ENCODE measurements around the gene SEC24D.

Gene SEC24D

DNA sequence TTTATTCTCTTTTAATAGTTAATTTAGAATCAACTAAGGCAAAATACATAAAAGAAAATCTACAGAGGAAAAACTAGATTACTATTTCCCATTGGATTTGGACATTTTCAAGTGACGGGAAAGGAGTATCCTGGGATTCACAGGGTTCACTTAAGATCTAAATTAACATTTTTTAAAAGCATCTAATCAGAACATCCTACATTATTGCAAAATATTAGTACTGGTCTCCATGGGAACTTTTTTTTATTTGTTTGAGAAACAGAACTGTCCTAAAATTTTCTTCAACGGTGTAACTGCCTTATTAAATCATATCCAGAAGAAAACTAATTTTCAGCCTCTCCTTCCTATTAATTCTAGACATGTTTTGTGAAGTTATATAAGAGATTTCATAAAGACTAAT lies 81.0 kb downstream of the SEC24D start:
- DNase-seq (ENCODE audit: low read depth, low spot score) = no peak
- WGBS (ENCODE audit: insufficient coverage, insufficient read length) = no CpG with 5 or more reads among the region's 2 CpGs
- H3K27ac ChIP-seq (ENCODE audit: low read length) = no peak overlapping the region
- H3K36me3 ChIP-seq (ENCODE audit: control insufficient read depth, insufficient read depth, low read length) = peaks cover 4% of the 10 kb centered on the region; the same call in 1 of the 2 replicates
- no peaks in the 10 kb centered on the region for H3K27me3 ChIP-seq (ENCODE audit: control insufficient read depth, insufficient read depth, low read length)
- H3K4me3 ChIP-seq (ENCODE audit: low read length) = no peak overlapping the region
- H3K4me1 ChIP-seq (ENCODE audit: control insufficient read depth, insufficient read depth, low read length) = no peaks in the 10 kb centered on the region
- H3K9me3 ChIP-seq (ENCODE audit: control insufficient read depth, insufficient read depth, low read length) = no peaks in the 10 kb centered on the region

- no CpG with 5 or more reads among the region's 1 CpG for WGBS (ENCODE audit: insufficient coverage, insufficient read length)
- no peak overlapping the region for H3K27ac ChIP-seq (ENCODE audit: low read length)
- DNase-seq (ENCODE audit: low read depth, low spot score) = no peak
Measured at GRCh38 chr4:118753685-118754084, 82.2 kb downstream of the SEC24D start.

DNA sequence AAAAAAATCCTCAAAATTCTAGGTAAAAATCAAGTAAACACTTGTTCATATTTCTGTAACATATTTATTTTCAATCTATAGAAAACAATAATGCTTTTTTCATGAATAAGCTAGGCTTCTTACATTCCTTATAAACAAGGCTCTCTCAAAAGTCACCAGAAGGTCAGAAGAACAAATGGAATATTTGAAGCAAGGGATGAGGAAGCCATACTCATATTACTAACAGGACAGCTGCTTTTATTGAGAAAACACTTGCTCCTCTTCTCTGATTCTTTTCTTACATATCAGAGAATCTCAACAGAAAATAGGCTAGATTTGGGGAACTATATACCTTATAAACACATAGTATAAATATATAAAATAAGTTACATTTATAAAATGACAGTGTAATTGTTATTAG lies 82.8 kb downstream of the SEC24D start:
- Histone ChIP-seq H3K27me3 (ENCODE audit: control insufficient read depth, insufficient read depth, low read length) (no peaks in the 10 kb centered on the region), H3K9me3 (ENCODE audit: control insufficient read depth, insufficient read depth, low read length) (no peaks in the 10 kb centered on the region), H3K27ac (ENCODE audit: low read length) (no peak overlapping the region), H3K4me1 (ENCODE audit: control insufficient read depth, insufficient read depth, low read length) (no peaks in the 10 kb centered on the region), H3K4me3 (ENCODE audit: low read length) (no peak overlapping the region), H3K36me3 (ENCODE audit: control insufficient read depth, insufficient read depth, low read length) (peaks cover 4% of the 10 kb centered on the region; the same call in 1 of the 2 replicates)
- no peak for DNase-seq (ENCODE audit: low read depth, low spot score)

More at GRCh38 chr4:118753685-118754084, 82.2 kb downstream of the SEC24D start:
- H3K27me3 ChIP-seq (ENCODE audit: control insufficient read depth, insufficient read depth, low read length) = no peaks in the 10 kb centered on the region
- no peaks in the 10 kb centered on the region for H3K9me3 ChIP-seq (ENCODE audit: control insufficient read depth, insufficient read depth, low read length)
- H3K4me3 ChIP-seq (ENCODE audit: low read length) = no peak overlapping the region
- no peaks in the 10 kb centered on the region for H3K4me1 ChIP-seq (ENCODE audit: control insufficient read depth, insufficient read depth, low read length)
- peaks cover 4% of the 10 kb centered on the region; the same call in 1 of the 2 replicates for H3K36me3 ChIP-seq (ENCODE audit: control insufficient read depth, insufficient read depth, low read length)

DNA sequence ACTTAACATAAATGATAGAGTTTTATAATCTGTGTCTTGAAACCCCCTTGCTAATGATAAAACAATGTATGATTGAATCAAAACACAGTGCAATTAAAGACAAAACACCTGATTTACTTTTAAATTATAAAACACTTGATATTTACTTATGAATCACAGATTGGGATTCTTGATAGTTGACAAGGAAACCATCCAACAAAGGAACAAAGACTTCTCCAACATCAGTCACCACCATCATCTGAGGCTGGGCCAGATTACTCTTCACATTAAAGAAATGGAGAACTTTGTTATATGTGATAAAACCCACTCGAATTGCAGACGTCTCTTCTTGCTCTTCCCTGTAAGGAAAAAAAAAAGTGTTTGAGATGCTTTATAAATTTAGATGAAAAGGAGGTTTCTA lies 83.4 kb downstream of the SEC24D start:
- no CpG with 5 or more reads among the region's 2 CpGs for WGBS (ENCODE audit: insufficient coverage, insufficient read length)
- Histone ChIP-seq H3K36me3 (ENCODE audit: control insufficient read depth, insufficient read depth, low read length) (peaks cover 4% of the 10 kb centered on the region; the same call in 1 of the 2 replicates), H3K27me3 (ENCODE audit: control insufficient read depth, insufficient read depth, low read length) (no peaks in the 10 kb centered on the region), H3K27ac (ENCODE audit: low read length) (no peak overlapping the region), H3K4me1 (ENCODE audit: control insufficient read depth, insufficient read depth, low read length) (no peaks in the 10 kb centered on the region), H3K9me3 (ENCODE audit: control insufficient read depth, insufficient read depth, low read length) (no peaks in the 10 kb centered on the region), H3K4me3 (ENCODE audit: low read length) (no peak overlapping the region)
- DNase-seq (ENCODE audit: low read depth, low spot score) = no peak

DNA sequence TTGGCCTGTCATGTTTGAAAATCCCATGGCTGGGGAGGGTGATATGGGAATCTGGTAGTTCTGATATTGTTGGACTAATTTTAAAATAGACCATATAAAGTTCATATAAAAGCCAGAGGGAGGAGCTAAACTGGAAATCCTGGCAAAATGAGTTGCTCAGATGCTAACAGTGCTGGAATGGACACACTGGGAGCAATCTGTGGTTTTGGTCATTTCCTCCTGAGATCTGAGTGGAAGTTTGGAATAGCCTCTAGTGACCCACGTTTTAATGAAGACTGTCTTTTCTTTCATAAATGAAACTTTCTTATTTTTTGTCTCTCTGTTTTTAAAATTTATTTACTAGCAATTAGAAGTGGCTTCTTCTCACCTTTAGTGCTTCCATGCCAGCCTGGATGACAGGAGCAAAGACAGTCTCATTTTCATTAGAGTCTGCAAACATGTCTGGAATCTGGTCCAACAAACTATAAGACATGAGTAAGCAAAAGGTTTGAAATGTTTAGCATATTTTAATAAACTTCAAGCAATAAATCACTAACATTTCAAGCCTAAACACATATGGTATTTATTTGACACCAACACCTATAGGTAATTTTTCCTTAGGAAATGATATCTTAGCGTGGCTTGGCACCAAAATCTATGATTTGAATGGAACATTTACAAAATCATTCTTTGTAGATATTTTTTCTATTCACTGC lies 84.2 kb downstream of the SEC24D start:
- Histone ChIP-seq H3K9me3 (ENCODE audit: control insufficient read depth, insufficient read depth, low read length) (no peaks in the 10 kb centered on the region), H3K36me3 (ENCODE audit: control insufficient read depth, insufficient read depth, low read length) (peaks cover 4% of the 10 kb centered on the region; the same call in 1 of the 2 replicates), H3K27me3 (ENCODE audit: control insufficient read depth, insufficient read depth, low read length) (no peaks in the 10 kb centered on the region), H3K4me3 (ENCODE audit: low read length) (no peak overlapping the region), H3K4me1 (ENCODE audit: control insufficient read depth, insufficient read depth, low read length) (no peaks in the 10 kb centered on the region), H3K27ac (ENCODE audit: low read length) (no peak overlapping the region)
- DNase-seq (ENCODE audit: low read depth, low spot score) = no peak
- no CpG with 5 or more reads among the region's 2 CpGs for whole genome bisulfite sequencing (ENCODE audit: insufficient coverage, insufficient read length)

DNA sequence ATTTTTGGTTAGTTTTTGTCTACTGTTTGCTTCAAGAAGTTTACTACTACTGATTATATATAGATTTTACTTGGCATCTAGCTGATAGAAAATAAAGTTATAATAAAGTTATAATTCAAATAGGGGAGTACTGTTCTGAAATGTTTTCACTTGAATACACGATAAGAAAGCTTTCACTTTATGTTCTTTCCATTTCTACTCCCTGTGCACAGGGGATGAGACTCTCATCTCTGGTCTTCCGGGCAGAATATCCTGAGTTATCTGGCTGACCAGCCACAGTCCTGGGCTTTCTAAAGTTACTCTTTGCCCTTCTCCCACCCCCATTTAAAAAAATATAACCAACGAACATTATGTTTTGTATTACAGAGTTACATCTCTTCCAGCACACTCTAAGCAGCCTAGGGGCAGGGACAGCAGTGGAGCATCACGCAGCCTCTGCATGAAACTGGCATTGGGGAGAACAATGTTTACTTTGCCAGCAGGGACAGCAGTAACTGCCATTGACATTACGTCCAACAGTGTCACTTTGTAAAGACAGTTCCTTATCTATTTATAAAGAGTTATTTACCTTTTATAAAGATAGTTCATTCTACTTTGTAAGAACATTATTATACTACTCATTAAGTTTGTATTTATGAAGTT lies 86.5 kb downstream of the SEC24D start:
- Histone ChIP-seq H3K4me1 (ENCODE audit: control insufficient read depth, insufficient read depth, low read length) (no peaks in the 10 kb centered on the region), H3K36me3 (ENCODE audit: control insufficient read depth, insufficient read depth, low read length) (peaks cover 4% of the 10 kb centered on the region; the same call in 1 of the 2 replicates), H3K27me3 (ENCODE audit: control insufficient read depth, insufficient read depth, low read length) (no peaks in the 10 kb centered on the region), H3K4me3 (ENCODE audit: low read length) (no peak overlapping the region), H3K9me3 (ENCODE audit: control insufficient read depth, insufficient read depth, low read length) (no peaks in the 10 kb centered on the region), H3K27ac (ENCODE audit: low read length) (no peak overlapping the region)
- WGBS (ENCODE audit: insufficient coverage, insufficient read length) = no CpG with 5 or more reads among the region's 5 CpGs
- no peak for DNase-seq (ENCODE audit: low read depth, low spot score)

DNA sequence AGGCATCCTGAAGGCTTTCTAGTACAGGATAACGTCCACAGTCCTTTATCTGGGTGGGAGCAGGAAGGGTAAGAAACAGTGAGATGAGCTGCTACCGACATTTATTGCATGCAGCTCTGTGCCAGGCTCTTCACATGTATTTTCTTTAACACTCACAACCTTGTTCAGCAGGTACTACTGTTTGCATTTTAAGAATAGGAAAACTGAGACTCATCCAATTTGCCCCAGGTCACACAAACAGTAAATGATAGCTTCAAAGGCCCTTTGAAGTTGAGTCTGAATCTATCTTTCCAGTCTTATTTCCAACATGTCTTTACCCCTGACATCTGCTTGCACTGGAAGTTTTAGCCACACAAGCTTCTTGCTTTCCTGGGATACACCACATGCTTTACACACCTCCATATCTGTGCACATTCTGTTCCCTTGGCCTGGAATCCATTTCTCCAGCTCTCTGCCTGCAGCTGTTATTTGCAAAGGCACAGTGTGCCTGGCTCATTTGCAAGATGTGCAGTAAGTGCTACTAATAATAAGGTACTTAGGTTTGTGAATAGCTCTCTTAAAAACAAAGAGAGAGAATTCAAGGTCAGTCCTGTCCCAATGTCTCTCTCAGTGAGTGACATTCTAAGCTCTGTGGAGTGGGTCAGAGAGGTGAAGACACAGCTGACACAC lies 89.5 kb downstream of the SEC24D start:
- no CpG with 5 or more reads among the region's 2 CpGs for WGBS (ENCODE audit: insufficient coverage, insufficient read length)

GRCh38 chr4:118745357-118745756 lies 90.6 kb downstream of the SEC24D start:
- Histone ChIP-seq H3K27me3 (ENCODE audit: control insufficient read depth, insufficient read depth, low read length) (no peaks in the 10 kb centered on the region), H3K27ac (ENCODE audit: low read length) (no peak overlapping the region), H3K4me1 (ENCODE audit: control insufficient read depth, insufficient read depth, low read length) (no peaks in the 10 kb centered on the region), H3K9me3 (ENCODE audit: control insufficient read depth, insufficient read depth, low read length) (no peaks in the 10 kb centered on the region), H3K36me3 (ENCODE audit: control insufficient read depth, insufficient read depth, low read length) (peaks cover 3% of the 10 kb centered on the region; the same call in 1 of the 2 replicates), H3K4me3 (ENCODE audit: low read length) (no peak overlapping the region)
- no peak for DNase-seq (ENCODE audit: low read depth, low spot score)
- no CpG with 5 or more reads among the region's 3 CpGs for WGBS (ENCODE audit: insufficient coverage, insufficient read length)

More for the DNA sequence above, 89.5 kb downstream of the SEC24D start:
- DNase-seq (ENCODE audit: low read depth, low spot score) = no peak
- H3K27ac ChIP-seq (ENCODE audit: low read length) = no peak overlapping the region
- no peak overlapping the region for H3K4me3 ChIP-seq (ENCODE audit: low read length)
- no peaks in the 10 kb centered on the region for H3K27me3 ChIP-seq (ENCODE audit: control insufficient read depth, insufficient read depth, low read length)
- no peaks in the 10 kb centered on the region for H3K4me1 ChIP-seq (ENCODE audit: control insufficient read depth, insufficient read depth, low read length)
- no peaks in the 10 kb centered on the region for H3K9me3 ChIP-seq (ENCODE audit: control insufficient read depth, insufficient read depth, low read length)
- H3K36me3 ChIP-seq (ENCODE audit: control insufficient read depth, insufficient read depth, low read length) = peaks cover under 1% of the 10 kb centered on the region; the same call in 1 of the 2 replicates

- DNase-seq (ENCODE audit: low read depth, low spot score) = no peak
Measured at GRCh38 chr4:118743867-118744266, 92.1 kb downstream of the SEC24D start.

DNA sequence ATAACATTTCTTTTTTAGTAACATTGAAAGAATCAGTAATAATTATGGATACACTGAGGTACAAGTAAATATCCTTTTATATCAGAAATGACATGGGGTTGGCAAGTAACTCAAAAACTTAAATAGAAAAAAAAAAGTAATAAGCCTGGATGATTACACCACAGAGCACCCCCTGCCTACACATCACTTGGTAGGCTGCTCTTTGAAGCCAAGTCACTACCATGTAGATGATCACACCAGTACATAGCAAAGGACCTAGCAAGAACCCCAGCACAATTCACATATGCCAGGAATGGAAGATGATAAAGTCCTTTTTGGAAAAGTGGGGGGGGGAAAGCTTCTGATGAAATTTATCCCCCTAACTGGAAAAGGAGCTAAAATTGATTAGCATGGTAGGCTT lies 93.9 kb downstream of the SEC24D start:
- no peaks in the 10 kb centered on the region for H3K4me1 ChIP-seq (ENCODE audit: control insufficient read depth, insufficient read depth, low read length)
- no peaks in the 10 kb centered on the region for H3K9me3 ChIP-seq (ENCODE audit: control insufficient read depth, insufficient read depth, low read length)
- no peak for DNase-seq (ENCODE audit: low read depth, low spot score)
- no peaks in the 10 kb centered on the region for H3K27me3 ChIP-seq (ENCODE audit: control insufficient read depth, insufficient read depth, low read length)
- peaks cover 6% of the 10 kb centered on the region; the same call in 1 of the 2 replicates for H3K36me3 ChIP-seq (ENCODE audit: control insufficient read depth, insufficient read depth, low read length)
- no peak overlapping the region for H3K27ac ChIP-seq (ENCODE audit: low read length)
- H3K4me3 ChIP-seq (ENCODE audit: low read length) = no peak overlapping the region

More at GRCh38 chr4:118743867-118744266, 92.1 kb downstream of the SEC24D start:
- Histone ChIP-seq H3K4me1 (ENCODE audit: control insufficient read depth, insufficient read depth, low read length) (no peaks in the 10 kb centered on the region), H3K36me3 (ENCODE audit: control insufficient read depth, insufficient read depth, low read length) (peaks cover 6% of the 10 kb centered on the region; the same call in 1 of the 2 replicates), H3K4me3 (ENCODE audit: low read length) (no peak overlapping the region), H3K27ac (ENCODE audit: low read length) (no peak overlapping the region), H3K27me3 (ENCODE audit: control insufficient read depth, insufficient read depth, low read length) (no peaks in the 10 kb centered on the region), H3K9me3 (ENCODE audit: control insufficient read depth, insufficient read depth, low read length) (no peaks in the 10 kb centered on the region)
- no CpG with 5 or more reads among the region's 4 CpGs for WGBS (ENCODE audit: insufficient coverage, insufficient read length)
